Neural cell (in vitro differentiated cells): ENCODE measurements around the gene FAM168A. TPM values are rescaled to one million over a fixed set of nuclear protein-coding genes. Genes with fewer than 3 reads are reported as not detected.

ENCODE experiments used
- H2AFZ ChIP-seq: fragments of 200-600, 300-800 bp; sonication (generic), shearing (Covaris generic); 2 replicates; pipeline ENCODE4 v1.6.0; 2014; ENCODE audit warnings: low read depth, mild to moderate bottlenecking, antibody characterized with exemption, low read length, moderate library complexity
- H3F3A ChIP-seq: fragments of 200-600 bp; shearing (Covaris generic); 2 replicates; pipeline ENCODE4 v1.6.1; 2016; ENCODE audit warnings: mild to moderate bottlenecking, moderate library complexity, mixed read lengths, antibody characterized with exemption, low read length; ENCODE audit not compliant: insufficient read depth, poor library complexity, severe bottlenecking
- H3K27ac ChIP-seq: fragments of 200-600, 300-800 bp; sonication (generic), shearing (Covaris generic); 2 replicates; pipeline ENCODE4 v1.5.1; 2014; ENCODE audit warnings: mild to moderate bottlenecking, low read length, moderate library complexity
- H3K27me3 ChIP-seq: fragments of 300-800, 200-600 bp; sonication (generic), shearing (Covaris generic); 2 replicates; pipeline ENCODE4 v1.6.0; 2014; ENCODE audit warnings: mild to moderate bottlenecking, low read depth, low read length, moderate library complexity; ENCODE audit not compliant: insufficient read depth
- H3K36me3 ChIP-seq: fragments of 300-800, 200-600 bp; sonication (generic), shearing (Covaris generic); 2 replicates; pipeline ENCODE4 v1.5.1; 2014; ENCODE audit warnings: mild to moderate bottlenecking, antibody characterized with exemption, low read length, moderate library complexity; ENCODE audit not compliant: insufficient read depth
- H3K4me2 ChIP-seq: fragments of 300-800, 200-600 bp; sonication (generic), shearing (Covaris generic); 2 replicates; pipeline ENCODE4 v1.6.0; 2014; ENCODE audit warnings: mild to moderate bottlenecking, low read length
- H3K4me3 ChIP-seq: fragments of 300-800, 200-600 bp; sonication (generic), shearing (Covaris generic); 2 replicates; pipeline ENCODE4 v1.5.1; 2014; ENCODE audit warnings: mild to moderate bottlenecking, low read length, moderate library complexity
- H3K79me2 ChIP-seq: fragments of 200-600 bp; shearing (Covaris generic); replicated peaks from 2 replicates; pipeline ENCODE4 v1.6.0; 2014; ENCODE audit warnings: mild to moderate bottlenecking, low read length, moderate library complexity; ENCODE audit not compliant: insufficient read depth
- H3K9ac ChIP-seq: fragments of 300-800, 200-600 bp; sonication (generic), shearing (Covaris generic); 2 replicates; pipeline ENCODE4 v1.6.1; 2016; ENCODE audit warnings: mild to moderate bottlenecking, low read length, mixed read lengths
- H3K9me2 ChIP-seq: fragments of 200-600 bp; shearing (Covaris generic); 2 replicates; pipeline ENCODE4 v1.6.1; 2016; ENCODE audit warnings: mild to moderate bottlenecking, low read length, mixed read lengths; ENCODE audit not compliant: insufficient read depth
- H3K9me3 ChIP-seq: fragments of 200-600, 300-800 bp; sonication (generic), shearing (Covaris generic); 2 replicates; pipeline ENCODE4 v1.6.1; 2016; ENCODE audit warnings: mild to moderate bottlenecking, mixed run types, low read length, moderate library complexity, mixed read lengths
- H4K20me1 ChIP-seq: fragments of 200-600 bp; shearing (Covaris generic); 2 replicates; pipeline ENCODE4 v1.6.1; 2016; ENCODE audit warnings: mild to moderate bottlenecking, mixed run types; ENCODE audit not compliant: insufficient read depth
- EP300 ChIP-seq: fragments of 450-650 bp; conservative IDR thresholded peaks from 2 replicates; pipeline ENCODE4 v1.6.1; 2014; ENCODE audit warnings: antibody characterized with exemption, mild to moderate bottlenecking, moderate library complexity; ENCODE audit not compliant: poor library complexity, severe bottlenecking
- EZH2 ChIP-seq: fragments of 200-600, 300-800 bp; shearing (Covaris generic), sonication (generic); IDR thresholded peaks from 2 replicates; pipeline ENCODE4 v1.6.1; 2014; ENCODE audit warnings: antibody characterized with exemption, low read length, borderline replicate concordance, mild to moderate bottlenecking; ENCODE audit not compliant: insufficient read depth, poor library complexity, severe bottlenecking
- MXI1 ChIP-seq: fragments of 450-650 bp; conservative IDR thresholded peaks from 2 replicates; pipeline ENCODE4 v1.6.1; 2014; ENCODE audit warnings: antibody characterized with exemption, mild to moderate bottlenecking; ENCODE audit not compliant: poor library complexity, severe bottlenecking
- POLR2AphosphoS5 ChIP-seq: IDR thresholded peaks from 2 replicates; pipeline ENCODE4 v1.6.1; 2012
- RAD21 ChIP-seq: fragments of 450-650 bp; conservative IDR thresholded peaks from 2 replicates; pipeline ENCODE4 v1.6.1; 2014; ENCODE audit warnings: antibody characterized with exemption, mild to moderate bottlenecking, moderate library complexity
- SMC3 ChIP-seq: fragments of 450-650 bp; conservative IDR thresholded peaks from 2 replicates; pipeline ENCODE4 v1.6.1; 2014; ENCODE audit warnings: antibody characterized with exemption, mild to moderate bottlenecking, moderate library complexity; ENCODE audit not compliant: poor library complexity
- TAF1 ChIP-seq: IDR thresholded peaks from 2 replicates; pipeline ENCODE4 v1.6.1; 2012; ENCODE audit warnings: low read depth
- polyA plus RNA-seq: library from polyadenylated mRNA; depleted of rRNA; stranded (reverse); fragments of >200 nt; gene quantifications from 2 replicates; pipeline ENCODE4 v1.2.3, GENCODE V29; 2014
- TF ChIP-seq, protein P1 (sequence below): fragments of 450-650 bp; IDR thresholded peaks from 2 replicates; pipeline ENCODE4 v1.5.1; 2014; ENCODE audit warnings: antibody characterized with exemption, mild to moderate bottlenecking, moderate library complexity; ENCODE audit not compliant: poor library complexity, severe bottlenecking
- TF ChIP-seq, protein P2 (sequence below): IDR thresholded peaks from 2 replicates; pipeline ENCODE4 v1.6.1; 2012; ENCODE audit warnings: borderline replicate concordance

FAM168A gene
- polyA plus RNA-seq, 1 donor from 2014 or later = 67.3 TPM

DNA sequence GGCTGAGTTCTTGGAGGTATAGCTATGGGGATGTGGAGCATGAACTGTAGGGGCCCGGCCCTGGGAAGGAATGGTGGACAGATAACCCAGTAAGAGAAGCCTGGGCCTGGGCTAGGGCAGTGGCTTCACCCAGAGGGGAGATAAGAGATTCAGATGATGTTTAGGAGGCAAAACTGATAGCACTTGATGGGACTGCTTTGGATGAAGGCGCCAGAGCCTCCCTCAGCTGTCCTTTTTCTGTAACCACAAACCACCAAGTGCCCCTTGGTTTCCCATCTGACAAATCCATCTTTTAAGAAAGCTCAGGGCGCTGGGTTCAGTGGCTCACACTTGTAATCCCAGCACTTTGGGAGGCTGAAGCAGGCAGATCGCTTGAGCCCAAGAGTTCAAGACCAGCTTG, 198.3 kb downstream of the FAM168A start:
- no peaks in the 10 kb centered on the region for H3K79me2 ChIP-seq
- H3F3A ChIP-seq = no peaks in the 10 kb centered on the region
- no peaks in the 10 kb centered on the region for H4K20me1 ChIP-seq
- no peak overlapping the region for H3K4me2 ChIP-seq
- H3K9ac ChIP-seq = no peak overlapping the region
- H3K27ac ChIP-seq = no peak overlapping the region
- no peak overlapping the region for H2AFZ ChIP-seq
- H3K27me3 ChIP-seq = no peaks in the 10 kb centered on the region
- no peak overlapping the region for H3K4me3 ChIP-seq
- no peaks in the 10 kb centered on the region for H3K9me3 ChIP-seq
- peaks cover under 1% of the 10 kb centered on the region for H3K36me3 ChIP-seq
- H3K9me2 ChIP-seq = no peaks in the 10 kb centered on the region
- TF ChIP-seq EP300 (no peak), EZH2 (no peak), POLR2AphosphoS5 (no peak), SMC3 (no peak), TAF1 (no peak), MXI1 (no peak), RAD21 (no peak)
- TF ChIP-seq, protein P1, sequence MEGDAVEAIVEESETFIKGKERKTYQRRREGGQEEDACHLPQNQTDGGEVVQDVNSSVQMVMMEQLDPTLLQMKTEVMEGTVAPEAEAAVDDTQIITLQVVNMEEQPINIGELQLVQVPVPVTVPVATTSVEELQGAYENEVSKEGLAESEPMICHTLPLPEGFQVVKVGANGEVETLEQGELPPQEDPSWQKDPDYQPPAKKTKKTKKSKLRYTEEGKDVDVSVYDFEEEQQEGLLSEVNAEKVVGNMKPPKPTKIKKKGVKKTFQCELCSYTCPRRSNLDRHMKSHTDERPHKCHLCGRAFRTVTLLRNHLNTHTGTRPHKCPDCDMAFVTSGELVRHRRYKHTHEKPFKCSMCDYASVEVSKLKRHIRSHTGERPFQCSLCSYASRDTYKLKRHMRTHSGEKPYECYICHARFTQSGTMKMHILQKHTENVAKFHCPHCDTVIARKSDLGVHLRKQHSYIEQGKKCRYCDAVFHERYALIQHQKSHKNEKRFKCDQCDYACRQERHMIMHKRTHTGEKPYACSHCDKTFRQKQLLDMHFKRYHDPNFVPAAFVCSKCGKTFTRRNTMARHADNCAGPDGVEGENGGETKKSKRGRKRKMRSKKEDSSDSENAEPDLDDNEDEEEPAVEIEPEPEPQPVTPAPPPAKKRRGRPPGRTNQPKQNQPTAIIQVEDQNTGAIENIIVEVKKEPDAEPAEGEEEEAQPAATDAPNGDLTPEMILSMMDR = no peak
- TF ChIP-seq, protein P2, sequence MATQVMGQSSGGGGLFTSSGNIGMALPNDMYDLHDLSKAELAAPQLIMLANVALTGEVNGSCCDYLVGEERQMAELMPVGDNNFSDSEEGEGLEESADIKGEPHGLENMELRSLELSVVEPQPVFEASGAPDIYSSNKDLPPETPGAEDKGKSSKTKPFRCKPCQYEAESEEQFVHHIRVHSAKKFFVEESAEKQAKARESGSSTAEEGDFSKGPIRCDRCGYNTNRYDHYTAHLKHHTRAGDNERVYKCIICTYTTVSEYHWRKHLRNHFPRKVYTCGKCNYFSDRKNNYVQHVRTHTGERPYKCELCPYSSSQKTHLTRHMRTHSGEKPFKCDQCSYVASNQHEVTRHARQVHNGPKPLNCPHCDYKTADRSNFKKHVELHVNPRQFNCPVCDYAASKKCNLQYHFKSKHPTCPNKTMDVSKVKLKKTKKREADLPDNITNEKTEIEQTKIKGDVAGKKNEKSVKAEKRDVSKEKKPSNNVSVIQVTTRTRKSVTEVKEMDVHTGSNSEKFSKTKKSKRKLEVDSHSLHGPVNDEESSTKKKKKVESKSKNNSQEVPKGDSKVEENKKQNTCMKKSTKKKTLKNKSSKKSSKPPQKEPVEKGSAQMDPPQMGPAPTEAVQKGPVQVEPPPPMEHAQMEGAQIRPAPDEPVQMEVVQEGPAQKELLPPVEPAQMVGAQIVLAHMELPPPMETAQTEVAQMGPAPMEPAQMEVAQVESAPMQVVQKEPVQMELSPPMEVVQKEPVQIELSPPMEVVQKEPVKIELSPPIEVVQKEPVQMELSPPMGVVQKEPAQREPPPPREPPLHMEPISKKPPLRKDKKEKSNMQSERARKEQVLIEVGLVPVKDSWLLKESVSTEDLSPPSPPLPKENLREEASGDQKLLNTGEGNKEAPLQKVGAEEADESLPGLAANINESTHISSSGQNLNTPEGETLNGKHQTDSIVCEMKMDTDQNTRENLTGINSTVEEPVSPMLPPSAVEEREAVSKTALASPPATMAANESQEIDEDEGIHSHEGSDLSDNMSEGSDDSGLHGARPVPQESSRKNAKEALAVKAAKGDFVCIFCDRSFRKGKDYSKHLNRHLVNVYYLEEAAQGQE = no peak

DNA sequence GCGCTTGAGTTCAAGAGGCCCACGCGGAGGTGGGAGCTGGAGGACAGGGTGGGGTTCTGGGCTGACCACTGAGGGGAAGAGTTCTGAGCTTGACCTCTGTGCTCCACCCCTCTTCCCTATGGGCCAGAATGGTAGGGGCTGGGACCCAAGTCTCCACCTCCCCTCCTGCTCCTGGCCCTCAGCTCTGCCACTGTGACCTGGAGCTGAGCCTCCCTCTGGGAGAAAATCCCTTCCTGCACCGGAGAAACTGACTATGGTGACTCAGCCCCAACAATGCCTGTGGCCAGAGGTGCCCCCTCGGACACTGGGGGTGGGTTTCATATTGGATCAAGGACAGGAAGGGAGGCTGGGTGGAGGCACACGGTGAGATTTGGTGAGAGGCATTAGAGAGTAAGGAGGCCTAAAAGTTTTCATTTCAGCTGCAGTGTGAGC, 198.7 kb downstream of the FAM168A start:
- H3K27ac ChIP-seq = no peak overlapping the region
- no peak overlapping the region for H3K4me3 ChIP-seq
- no peaks in the 10 kb centered on the region for H4K20me1 ChIP-seq
- H3K9me2 ChIP-seq = no peaks in the 10 kb centered on the region
- H3K9ac ChIP-seq = no peak overlapping the region
- H3F3A ChIP-seq = no peaks in the 10 kb centered on the region
- no peak overlapping the region for H2AFZ ChIP-seq
- no peak overlapping the region for H3K4me2 ChIP-seq
- H3K9me3 ChIP-seq = no peaks in the 10 kb centered on the region
- H3K79me2 ChIP-seq = no peaks in the 10 kb centered on the region
- H3K36me3 ChIP-seq = no peaks in the 10 kb centered on the region
- no peak for TF ChIP-seq MXI1
- TF ChIP-seq, protein P2 = no peak
- TF ChIP-seq EP300 = no peak
- TF ChIP-seq, protein P1 = no peak
- TF ChIP-seq RAD21 = no peak
- TF ChIP-seq SMC3 = no peak
- no peak for TF ChIP-seq POLR2AphosphoS5
- TF ChIP-seq EZH2 = no peak
- no peak for TF ChIP-seq TAF1
- H3K27me3 ChIP-seq = no peaks in the 10 kb centered on the region
